Hepatocyte (in vitro differentiated cells): ENCODE results near the gene NXPE2.

Experiments used
- EZH2 ChIP-seq: fragments of 200-600 bp; sonication (generic); IDR thresholded peaks from 2 replicates; pipeline ENCODE4 v1.6.1; 2016; ENCODE audit warnings: antibody characterized with exemption, mild to moderate bottlenecking, borderline replicate concordance
- TF ChIP-seq, protein P1 (sequence below): fragments of 200-600 bp; sonication (generic); IDR thresholded peaks from 2 replicates; pipeline ENCODE4 v1.5.1; 2016; ENCODE audit warnings: antibody characterized with exemption, mild to moderate bottlenecking; ENCODE audit not compliant: poor library complexity

DNA sequence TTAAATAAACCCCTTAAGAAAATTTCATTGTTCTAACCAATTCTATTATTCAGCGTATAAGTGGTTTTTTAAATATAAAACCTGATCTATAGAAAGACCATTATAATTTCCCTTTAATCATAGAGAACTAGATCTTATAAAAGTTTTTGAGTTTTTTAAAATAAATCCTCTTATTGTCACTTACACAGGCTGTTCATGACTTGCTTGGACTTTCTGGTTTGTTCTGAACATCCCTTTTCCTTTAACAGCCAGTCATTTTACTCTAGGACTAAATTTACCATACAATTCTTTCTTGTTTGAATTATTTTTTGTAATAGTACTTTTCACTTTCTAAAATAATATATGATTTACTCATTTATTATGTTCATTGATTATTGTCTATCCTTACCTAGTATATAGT is 4.7 kb downstream of the NXPE2 start:
- no peak for TF ChIP-seq EZH2
- TF ChIP-seq, protein P1, sequence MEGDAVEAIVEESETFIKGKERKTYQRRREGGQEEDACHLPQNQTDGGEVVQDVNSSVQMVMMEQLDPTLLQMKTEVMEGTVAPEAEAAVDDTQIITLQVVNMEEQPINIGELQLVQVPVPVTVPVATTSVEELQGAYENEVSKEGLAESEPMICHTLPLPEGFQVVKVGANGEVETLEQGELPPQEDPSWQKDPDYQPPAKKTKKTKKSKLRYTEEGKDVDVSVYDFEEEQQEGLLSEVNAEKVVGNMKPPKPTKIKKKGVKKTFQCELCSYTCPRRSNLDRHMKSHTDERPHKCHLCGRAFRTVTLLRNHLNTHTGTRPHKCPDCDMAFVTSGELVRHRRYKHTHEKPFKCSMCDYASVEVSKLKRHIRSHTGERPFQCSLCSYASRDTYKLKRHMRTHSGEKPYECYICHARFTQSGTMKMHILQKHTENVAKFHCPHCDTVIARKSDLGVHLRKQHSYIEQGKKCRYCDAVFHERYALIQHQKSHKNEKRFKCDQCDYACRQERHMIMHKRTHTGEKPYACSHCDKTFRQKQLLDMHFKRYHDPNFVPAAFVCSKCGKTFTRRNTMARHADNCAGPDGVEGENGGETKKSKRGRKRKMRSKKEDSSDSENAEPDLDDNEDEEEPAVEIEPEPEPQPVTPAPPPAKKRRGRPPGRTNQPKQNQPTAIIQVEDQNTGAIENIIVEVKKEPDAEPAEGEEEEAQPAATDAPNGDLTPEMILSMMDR: no peak
